H1 (cell line): ENCODE data around the gene MBD3L3. TPM values are rescaled to one million over a fixed set of nuclear protein-coding genes. Genes with fewer than 3 reads are reported as not detected.
"Not testable (repeated sequence)": the region's sequence is repeated elsewhere in the genome, so short reads cannot be mapped to it uniquely, and the experiment has no call there.

Source experiments
- CTCF ChIA-PET: fragments of 300-600 bp; sonication (Branson Sonifier 250); formaldehyde crosslinking; loops from one replicate; lab custom pipeline; 2021; ENCODE audit not compliant: partially characterized antibody; lab: Charles Lee
- POLR2A ChIA-PET: fragments of 300-600 bp; sonication (Branson Sonifier 250); formaldehyde crosslinking; loops from one replicate; lab custom pipeline; 2021; ENCODE audit warnings: inconsistent platforms; ENCODE audit not compliant: partially characterized antibody; lab: Charles Lee
- DNase-seq, 2 experiments: peaks; one replicate each; pipeline versions ENCODE4 v3.0.0 to v3.0.0-alpha.2; 2010 to 2022; ENCODE audit warnings: low spot score in 2 of 2, low read depth in 1 of 2, mixed read lengths in 1 of 2
- FAIRE-seq: peaks from 2 replicates; lab custom pipeline; 2011; peaks lifted over from hg19 to GRCh38; lab: Jason Lieb, UNC
- H2AFZ ChIP-seq: 2 replicates; pipeline ENCODE4 v1.8.1; 2012; ENCODE audit warnings: low read length, inconsistent platforms
- H2AK5ac ChIP-seq: 2 replicates; pipeline ENCODE4 v1.6.1; 2013; ENCODE audit warnings: low read depth, low read length
- H2BK120ac ChIP-seq: replicated peaks from 2 replicates; pipeline ENCODE3; 2013; ENCODE audit warnings: low read depth, low read length, inconsistent platforms
- H2BK12ac ChIP-seq: 2 replicates; pipeline ENCODE4 v1.6.1; 2013; ENCODE audit warnings: low read depth, low read length
- H2BK15ac ChIP-seq: 2 replicates; pipeline ENCODE4 v1.6.1; 2013; ENCODE audit warnings: low read length
- H2BK20ac ChIP-seq: 2 replicates; pipeline ENCODE4 v1.6.1; 2013; ENCODE audit warnings: low read length
- H2BK5ac ChIP-seq: 2 replicates; pipeline ENCODE4 v1.6.1; 2013; ENCODE audit warnings: low read depth, low read length
- H3K14ac ChIP-seq: 2 replicates; pipeline ENCODE4 v1.6.1; 2013; ENCODE audit warnings: inconsistent platforms; ENCODE audit not compliant: insufficient read length
- H3K18ac ChIP-seq: 2 replicates; pipeline ENCODE4 v1.6.1; 2013; ENCODE audit warnings: low read length; ENCODE audit errors: extremely low read depth
- H3K23ac ChIP-seq: 2 replicates; pipeline ENCODE4 v1.6.1; 2013; ENCODE audit warnings: inconsistent platforms; ENCODE audit not compliant: insufficient read length
- H3K23me2 ChIP-seq: 2 replicates; pipeline ENCODE4 v1.6.1; 2013; ENCODE audit warnings: low read depth, low read length
- H3K27ac ChIP-seq: 2 replicates; pipeline ENCODE4 v1.6.1; 2011; ENCODE audit warnings: low read depth, low read length, inconsistent platforms
- H3K27me3 ChIP-seq, 4 experiments: replicated peaks in 1 of 4; 1 replicate in 1 of 4; 2 replicates in 3 of 4; pipeline versions ENCODE4 v1.6.1 to v1.8.1; 2011 to 2013; ENCODE audit warnings: low read length in 3 of 4, mild to moderate bottlenecking in 3 of 4, inconsistent platforms in 2 of 4, mixed read lengths in 2 of 4, moderate library complexity in 1 of 4; ENCODE audit not compliant: control insufficient read depth in 3 of 4, insufficient read depth in 3 of 4; ENCODE audit errors: extremely low read depth in 1 of 4
- H3K36me3 ChIP-seq, 4 experiments: 2 replicates each; pipeline versions ENCODE4 v1.6.1 to v1.8.1; 2011 to 2013; ENCODE audit warnings: mild to moderate bottlenecking in 4 of 4, low read length in 3 of 4, moderate library complexity in 2 of 4, control low read depth in 1 of 4, inconsistent platforms in 1 of 4; ENCODE audit not compliant: insufficient read depth in 4 of 4, control insufficient read depth in 2 of 4
- H3K4ac ChIP-seq: replicated peaks from 2 replicates; pipeline ENCODE3; 2013; ENCODE audit warnings: low read length, low read depth, mixed read lengths, inconsistent platforms; ENCODE audit not compliant: insufficient read length
- H3K4me1 ChIP-seq, 4 experiments: replicated peaks in 1 of 4; 1 replicate in 1 of 4; 2 replicates in 3 of 4; pipeline versions ENCODE4 v1.6.1 to v1.8.1; 2011 to 2013; ENCODE audit warnings: low read length in 3 of 4, inconsistent platforms in 2 of 4, mixed read lengths in 1 of 4; ENCODE audit not compliant: insufficient read depth in 4 of 4, control insufficient read depth in 3 of 4
- H3K4me2 ChIP-seq, 2 experiments: 2 replicates each; pipeline versions ENCODE4 v1.6.1 to v1.8.1; 2011 to 2013; ENCODE audit warnings: low read depth in 2 of 2, low read length in 2 of 2, control low read depth in 1 of 2, inconsistent platforms in 1 of 2, mild to moderate bottlenecking in 1 of 2; ENCODE audit not compliant: insufficient read depth in 1 of 2
- H3K4me3 ChIP-seq, 4 experiments: fragments of 200-600, 300-600 bp in 1 of 4; sonication (generic), shearing (Covaris generic), sonication (Bioruptor Twin) in 1 of 4; 2 replicates each; pipeline versions ENCODE4 v1.5.1 to v1.8.1; 2011 to 2016; ENCODE audit warnings: low read length in 4 of 4, low read depth in 3 of 4, control low read depth in 2 of 4, inconsistent platforms in 2 of 4, mild to moderate bottlenecking in 2 of 4, mixed read lengths in 1 of 4, moderate library complexity in 1 of 4; ENCODE audit not compliant: insufficient read depth in 2 of 4; ENCODE audit errors: extremely low read depth in 1 of 4
- H3K56ac ChIP-seq: replicated peaks from 2 replicates; pipeline ENCODE3; 2013; ENCODE audit warnings: low read depth, mild to moderate bottlenecking, mixed read lengths, low read length, inconsistent platforms; ENCODE audit not compliant: insufficient read length
- H3K79me1 ChIP-seq: 2 replicates; pipeline ENCODE4 v1.6.1; 2013; ENCODE audit warnings: low read depth, low read length, control low read depth
- H3K79me2 ChIP-seq, 2 experiments: 2 replicates each; pipeline versions ENCODE4 v1.6.1 to v1.8.1; 2012 to 2013; ENCODE audit warnings: low read length in 2 of 2, mild to moderate bottlenecking in 2 of 2, inconsistent platforms in 1 of 2; ENCODE audit not compliant: insufficient read depth in 2 of 2, control insufficient read depth in 1 of 2
- H3K9ac ChIP-seq, 4 experiments: replicated peaks in 1 of 4; 1 replicate in 1 of 4; 2 replicates in 3 of 4; pipeline versions ENCODE4 v1.6.1 to v1.8.1; 2011 to 2013; ENCODE audit warnings: low read depth in 3 of 4, low read length in 3 of 4, control low read depth in 2 of 4, mild to moderate bottlenecking in 2 of 4, moderate library complexity in 2 of 4, inconsistent platforms in 1 of 4; ENCODE audit errors: extremely low read depth in 1 of 4
- H3K9me3 ChIP-seq, 2 experiments: 2 replicates each; pipeline versions ENCODE4 v1.6.1 to v1.8.1; 2012 to 2013; ENCODE audit warnings: mild to moderate bottlenecking in 2 of 2, moderate library complexity in 2 of 2, control low read depth in 1 of 2, inconsistent platforms in 1 of 2, low read depth in 1 of 2, low read length in 1 of 2, mixed read lengths in 1 of 2; ENCODE audit not compliant: insufficient read depth in 2 of 2
- H4K20me1 ChIP-seq, 2 experiments: replicated peaks in 1 of 2; 2 replicates each; pipeline versions ENCODE3 to v1.8.1; 2011 to 2013; ENCODE audit warnings: inconsistent platforms in 2 of 2, low read length in 2 of 2, mild to moderate bottlenecking in 1 of 2; ENCODE audit not compliant: insufficient read depth in 2 of 2, control insufficient read depth in 1 of 2
- H4K5ac ChIP-seq: 2 replicates; pipeline ENCODE4 v1.6.1; 2013; ENCODE audit warnings: low read length, low read depth, mixed read lengths, inconsistent platforms; ENCODE audit not compliant: insufficient read length
- H4K8ac ChIP-seq: 2 replicates; pipeline ENCODE4 v1.8.0; 2013; ENCODE audit warnings: mild to moderate bottlenecking, moderate library complexity, low read length, inconsistent platforms; ENCODE audit not compliant: insufficient read depth; ENCODE audit errors: extremely low read depth
- H4K91ac ChIP-seq: replicated peaks from 2 replicates; pipeline ENCODE3; 2013; ENCODE audit warnings: low read length, mixed read lengths, inconsistent platforms; ENCODE audit not compliant: insufficient read length
- WGBS, 2 experiments: shearing (Covaris generic) in 1 of 2; methylation state at CpG; one replicate each; pipeline versions ENCODE4 v1.1.6 to v1.1.7; 2013 to 2015; ENCODE audit warnings: low lambda C conversion rate in 2 of 2, mixed read lengths in 2 of 2, inconsistent platforms in 1 of 2, low coverage in 1 of 2, missing lambda C conversion rate in 1 of 2; ENCODE audit not compliant: insufficient replicate concordance in 2 of 2, insufficient coverage in 1 of 2, insufficient read length in 1 of 2; ENCODE audit errors: extremely low coverage in 1 of 2, missing lambda C conversion rate in 1 of 2; 5-methylcytosine and 5-hydroxymethylcytosine counted together
- polyA plus RNA-seq, 7 experiments: library from polyadenylated mRNA; depleted of rRNA in 3 of 7; stranded (reverse) in 5 of 7; unstranded in 2 of 7; fragments of >200 nt in 5 of 7; fragments of 200-250 nt in 2 of 7; gene quantifications; 1 replicate in 5 of 7; 2 replicates in 1 of 7; 4 replicates in 1 of 7; pipeline versions ENCODE4 v1.2.1 to v1.2.3, GENCODE V29; 2011 to 2013; ENCODE audit warnings: missing spikeins in 2 of 7, mixed read lengths in 2 of 7
- total RNA-seq: library from RNA; stranded (reverse); fragmentation: NEBNext Ultra II Directional; extraction: Animal tissue kit (Norgen Biotek cat#: 25700); gene quantifications from 2 replicates; pipeline ENCODE4 v1.2.1, GENCODE V29; 2021

MBD3L3 gene
- total and polyA plus RNA-seq, 2 of the 8 experiments (the other 6 are each of a cell fraction or from before 2014, with no cell fraction given): not detected

GRCh38 chr19:7041563-7041962 lies 16.9 kb downstream of the MBD3L3 start:
- FAIRE-seq, H3K4me3 ChIP-seq, H2BK20ac ChIP-seq, H2AFZ ChIP-seq, H3K56ac ChIP-seq, H2BK5ac ChIP-seq, H4K5ac ChIP-seq, H2BK12ac ChIP-seq, H3K4me2 ChIP-seq, H3K79me1 ChIP-seq, H3K23me2 ChIP-seq, CTCF ChIA-PET, H4K8ac ChIP-seq, H3K27me3 ChIP-seq, H2BK15ac ChIP-seq, H3K4me1 ChIP-seq, H2BK120ac ChIP-seq, H3K4ac ChIP-seq, H3K79me2 ChIP-seq, H3K36me3 ChIP-seq, H3K14ac ChIP-seq, H3K9ac ChIP-seq, H4K20me1 ChIP-seq, H4K91ac ChIP-seq, H3K18ac ChIP-seq, H3K23ac ChIP-seq, H2AK5ac ChIP-seq, POLR2A ChIA-PET, DNase-seq, H3K27ac ChIP-seq, H3K9me3 ChIP-seq: not testable (repeated sequence)
- no CpG with 5 or more reads among the region's 2 CpGs for WGBS, 2 experiments

- CTCF ChIA-PET, H3K56ac ChIP-seq, H3K36me3 ChIP-seq, H3K27ac ChIP-seq, H2BK5ac ChIP-seq, POLR2A ChIA-PET, H3K14ac ChIP-seq, H4K91ac ChIP-seq, H3K23ac ChIP-seq, H2BK12ac ChIP-seq, H3K79me2 ChIP-seq, H3K9ac ChIP-seq, H3K4me3 ChIP-seq, H3K18ac ChIP-seq, H3K79me1 ChIP-seq, H3K23me2 ChIP-seq, H3K27me3 ChIP-seq, H3K4me1 ChIP-seq, H4K8ac ChIP-seq, H2AK5ac ChIP-seq, FAIRE-seq, H3K4me2 ChIP-seq, H2BK120ac ChIP-seq, H4K20me1 ChIP-seq, H2BK20ac ChIP-seq, H3K9me3 ChIP-seq, H2BK15ac ChIP-seq, DNase-seq, H3K4ac ChIP-seq, H4K5ac ChIP-seq, H2AFZ ChIP-seq: not testable (repeated sequence)
- no CpG with 5 or more reads among the region's 9 CpGs for WGBS, 2 experiments
Measured at GRCh38 chr19:7040079-7040478, 18.4 kb downstream of the MBD3L3 start, which contains the start of gene MBD3L4. TSS of gene MBD3L4 (minus strand) at chr19:7040179. CDS start at chr19:7040144, 35 bp downstream.
